RCC 7860 (cell line): ENCODE results near the gene TKFC.

Experiments used
- DNase-seq: peaks from one replicate; pipeline ENCODE4 v3.0.0-alpha.2; 2015; ENCODE audit warnings: low spot score
- FAIRE-seq: peaks from 2 replicates; lab custom pipeline; 2012; peaks lifted over from hg19 to GRCh38; lab: Jason Lieb, UNC

The TKFC gene

GRCh38 chr11:61343792-61344745, 11.0 kb downstream of the TKFC start:
- DNase-seq: no peak
- FAIRE-seq: no peak

GRCh38 chr11:61345170-61345610, 12.2 kb downstream of the TKFC start:
- DNase-seq (no peak), FAIRE-seq (no peak)

DNA sequence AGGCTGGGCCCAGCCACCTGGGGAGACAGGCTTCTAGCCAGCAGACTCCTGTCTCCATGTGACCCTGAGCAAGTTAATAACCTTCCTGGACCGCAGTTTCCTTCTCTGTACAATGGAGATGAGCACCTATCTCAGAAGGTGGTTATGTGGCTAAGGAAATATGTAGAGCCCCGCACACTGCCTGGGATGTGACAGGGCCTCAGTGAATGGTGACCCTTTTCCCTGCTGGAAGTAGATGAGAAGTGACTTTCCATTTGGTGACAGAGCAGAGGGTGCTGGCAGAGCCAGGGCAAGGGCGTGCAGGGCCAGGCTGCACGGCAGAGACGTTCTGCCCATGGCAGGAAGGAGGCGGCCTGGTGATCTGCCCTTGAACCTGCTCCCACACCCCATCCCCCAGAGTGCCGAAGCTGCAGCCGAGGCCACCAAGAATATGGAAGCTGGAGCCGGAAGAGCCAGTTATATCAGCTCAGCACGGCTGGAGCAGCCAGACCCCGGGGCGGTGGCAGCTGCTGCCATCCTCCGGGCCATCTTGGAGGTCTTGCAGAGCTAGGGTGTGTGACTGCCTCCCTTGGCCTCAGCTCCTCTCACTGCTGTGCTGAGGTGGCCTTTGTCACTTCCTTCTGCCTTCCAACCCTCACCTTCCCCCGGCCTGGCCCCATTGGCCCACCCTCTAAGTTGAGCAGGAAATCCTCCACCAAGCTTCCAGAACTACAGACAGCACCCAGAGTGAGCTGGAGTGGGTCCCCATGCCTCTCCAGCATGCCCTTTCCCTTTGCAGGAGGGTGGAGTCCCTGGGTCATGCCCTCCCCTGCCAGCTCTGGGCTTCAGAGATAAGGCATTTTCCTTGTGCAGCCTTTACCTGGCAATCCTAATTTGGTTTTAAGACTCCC, 13.2 kb downstream of the TKFC start:
- FAIRE-seq: no peak
- DNase-seq: no peak

GRCh38 chr11:61347916-61348461, 15.0 kb downstream of the TKFC start:
- FAIRE-seq (no peak), DNase-seq (no peak)

- FAIRE-seq (no peak), DNase-seq (no peak)
These were observed 16.2 kb downstream of the TKFC start for GRCh38 chr11:61349189-61349751.

GRCh38 chr11:61349916-61350315, 16.9 kb downstream of the TKFC start:
- DNase-seq (no peak), FAIRE-seq (no peak)

- DNase-seq (no peak), FAIRE-seq (no peak)
These were observed 17.3 kb downstream of the TKFC start for GRCh38 chr11:61350336-61350735.

- DNase-seq (no peak), FAIRE-seq (no peak)
These were observed 17.8 kb downstream of the TKFC start for GRCh38 chr11:61350803-61351202.

DNA sequence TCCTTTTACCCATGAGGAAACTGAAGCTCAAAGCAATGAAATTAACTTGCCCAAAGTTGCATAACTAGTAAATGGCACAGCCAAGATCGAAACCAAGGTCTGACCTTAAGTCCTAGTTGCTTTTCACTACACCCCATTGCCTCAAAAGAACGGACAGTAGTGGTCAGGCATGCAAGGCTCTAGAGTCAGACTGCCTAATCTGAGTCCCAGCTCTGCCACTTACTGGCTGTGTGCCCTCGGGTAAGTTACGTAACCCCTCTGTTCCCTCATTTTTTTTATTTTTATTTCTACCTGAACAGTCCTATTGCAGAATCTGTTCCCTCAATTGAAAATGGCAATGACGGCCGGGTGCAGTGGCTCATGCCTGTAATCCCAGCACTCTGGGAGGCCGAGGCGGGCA, 19.0 kb downstream of the TKFC start:
- no peak for DNase-seq
- FAIRE-seq: no peak

GRCh38 chr11:61353131-61354067, 20.4 kb downstream of the TKFC start:
- no peak for FAIRE-seq

DNA sequence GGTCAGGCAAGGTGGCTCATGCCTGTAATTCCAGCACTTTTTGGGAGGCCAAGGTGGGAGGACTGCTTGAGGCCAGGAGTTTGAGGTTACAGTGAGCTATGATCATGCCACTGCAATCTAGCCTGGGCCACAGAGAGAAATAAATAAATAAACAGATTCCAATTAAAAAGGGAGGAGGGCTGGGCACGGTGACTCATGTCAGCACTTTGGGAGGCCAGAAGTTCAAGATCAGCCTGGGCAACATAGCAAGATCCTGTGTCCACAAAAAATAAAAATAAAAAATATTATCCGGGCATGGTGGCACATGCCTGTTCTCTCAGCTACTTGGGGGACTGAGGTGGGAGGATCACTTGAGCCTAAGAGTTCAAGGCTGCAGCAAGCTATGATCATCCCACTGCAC, 21.2 kb downstream of the TKFC start:
- DNase-seq (no peak), FAIRE-seq (no peak)

More at GRCh38 chr11:61353131-61354067, 20.4 kb downstream of the TKFC start:
- no peak for DNase-seq

DNA sequence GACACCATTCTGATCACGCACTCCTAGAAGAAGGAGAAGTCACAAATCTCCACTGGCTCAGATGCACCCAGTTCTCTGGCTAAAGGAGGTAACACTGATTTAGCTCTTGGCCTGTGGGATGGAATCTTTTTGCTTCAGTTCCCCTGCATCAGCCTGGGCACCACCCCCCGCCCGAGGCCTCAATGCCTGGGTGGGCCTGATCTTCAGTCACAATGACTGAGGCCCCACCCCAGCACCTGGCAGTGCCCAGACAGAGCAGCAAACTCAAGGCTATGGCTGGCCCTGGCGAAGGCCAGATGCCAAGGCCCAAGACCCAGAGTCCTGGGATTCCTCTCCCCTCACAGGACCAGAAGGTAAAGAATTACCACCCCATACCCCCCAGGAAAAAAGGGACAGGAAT, 23.7 kb downstream of the TKFC start:
- FAIRE-seq (no peak), DNase-seq (no peak)

- no peak for FAIRE-seq
These were observed 24.3 kb downstream of the TKFC start for GRCh38 chr11:61357233-61357893.

GRCh38 chr11:61357894-61358239, 24.8 kb downstream of the TKFC start:
- FAIRE-seq (no peak), DNase-seq (no peak)

More at GRCh38 chr11:61357233-61357893, 24.3 kb downstream of the TKFC start:
- DNase-seq: no peak

DNA sequence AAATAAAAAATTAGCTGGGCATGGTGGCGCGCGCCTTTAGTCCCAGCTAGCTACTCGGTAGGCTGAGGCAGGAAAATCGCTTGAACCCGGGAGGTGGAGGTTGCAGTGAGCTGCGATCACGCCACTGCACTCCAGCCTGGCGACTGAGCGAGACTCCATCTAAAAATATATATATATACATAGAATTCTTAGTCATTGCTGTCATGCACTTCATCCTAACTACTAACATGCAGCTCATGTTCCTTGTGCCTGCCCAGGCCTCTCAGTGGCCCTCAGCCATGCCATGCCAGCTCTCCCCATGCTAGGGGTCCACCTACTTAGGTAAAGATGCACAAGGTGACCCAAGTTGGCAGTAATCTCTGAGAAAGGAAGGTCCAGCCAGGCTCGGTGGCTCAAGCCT, 25.5 kb downstream of the TKFC start:
- DNase-seq: no peak
- no peak for FAIRE-seq

GRCh38 chr11:61359516-61359915, 26.5 kb downstream of the TKFC start:
- DNase-seq (no peak), FAIRE-seq (no peak)

DNA sequence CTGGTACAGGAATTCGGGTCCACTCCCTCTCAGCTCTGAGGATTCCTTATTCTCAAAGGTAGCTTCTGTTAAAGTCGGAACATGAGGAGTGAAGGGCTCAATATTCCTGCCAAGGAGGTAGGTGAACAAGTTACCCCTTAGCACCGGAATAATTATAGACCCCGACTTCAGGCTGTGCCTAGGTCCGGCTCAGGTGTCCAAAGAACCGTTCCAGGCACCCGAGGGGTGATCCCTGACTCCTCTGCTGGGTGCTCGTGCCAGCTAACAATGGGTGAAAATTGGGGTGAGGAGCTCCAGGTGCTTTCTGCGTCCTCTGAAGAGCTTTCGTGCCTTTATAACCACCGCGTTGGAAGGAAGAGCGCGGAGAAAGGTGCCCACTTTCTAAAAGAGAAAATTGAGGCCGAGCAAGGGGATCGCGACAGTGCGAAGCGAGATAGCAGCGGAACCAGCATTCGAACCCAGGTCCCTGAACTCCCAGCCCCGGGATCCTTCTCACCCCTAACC, 28.3 kb downstream of the TKFC start:
- DNase-seq: no peak
- FAIRE-seq: no peak

DNA sequence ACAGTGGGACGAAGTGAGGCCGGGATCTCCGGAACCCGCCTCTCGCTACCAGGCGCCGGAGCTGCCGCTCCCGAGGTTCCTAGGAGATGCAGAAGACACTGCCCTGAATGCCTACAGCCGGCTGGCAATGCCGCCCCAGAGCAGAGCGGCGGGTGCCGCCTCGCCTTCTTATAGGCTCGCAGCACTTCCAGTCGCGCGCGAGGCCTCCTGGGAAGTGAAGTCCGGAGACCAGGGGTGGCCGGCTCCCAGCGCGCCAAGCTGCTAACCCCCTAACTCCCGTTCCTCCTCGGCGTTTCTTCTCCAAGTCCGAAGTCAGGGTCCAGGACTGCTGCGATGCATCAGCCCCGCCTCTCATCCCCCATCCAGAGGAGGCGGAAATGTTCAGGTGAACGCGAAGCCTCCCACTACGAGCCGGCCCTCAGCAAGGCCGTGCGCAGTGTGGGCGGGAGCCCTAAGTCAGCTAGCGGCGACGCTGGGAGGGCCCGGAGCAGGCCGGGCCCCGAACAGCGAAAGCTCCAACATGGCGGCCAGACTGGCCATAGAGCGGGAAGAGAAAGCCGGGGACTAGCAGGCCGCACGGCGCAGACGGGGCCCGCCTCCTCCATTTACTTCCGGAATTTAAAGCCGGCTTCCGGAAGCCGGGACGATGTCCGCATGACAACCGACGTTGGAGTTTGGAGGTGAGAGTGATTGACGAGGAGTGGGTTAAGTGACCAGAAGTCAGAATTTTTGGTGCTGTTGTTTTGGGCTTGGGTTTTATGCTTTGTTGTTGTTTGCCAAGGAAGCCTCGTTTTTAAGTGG, 28.9 kb downstream of the TKFC start, which contains the start of the genes CYB561A3 and TMEM138:
CYB561A3 (minus strand) TSS at position 142 of the 801 bp plus-strand sequence. CDS start 5,169 bp downstream, outside the sequence.
TMEM138 (plus strand) TSS at position 634 of the 801 bp plus-strand sequence. CDS start 2,017 bp downstream, outside the sequence.
- DNase-seq: peak; percentile 81
- no peak for FAIRE-seq
